Measurements from ENCODE around the gene NOL7. TPM values are rescaled to one million over a fixed set of nuclear protein-coding genes. Genes with fewer than 3 reads are reported as not detected.

Gene NOL7
- total RNA-seq, 1 experiment from 2014 or later, result 75.9 TPM

- intact Hi-C loops (cut with micrococcal nuclease; ENCODE audit: unreplicated experiment), result loop anchor here (1.0 to 2.0 kb wide), 4 partner anchors 150 to 247 kb away; partner anchors contain the start of gene TBC1D7
- H3K4me2 ChIP-seq, result peak overlapping the region; percentile 86
- ChIA-PET POLR2A (ENCODE audit: unreplicated experiment) (interaction anchor here (0.5 to 1.5 kb wide), 6 partner anchors 40 to 312 kb away, joined by 3 to 9 read pairs (median 6); partner anchors contain the start of genes NOL7 and TBC1D7), CTCF (interaction anchor here (0.6 to 2.0 kb wide), 7 partner anchors 18 to 247 kb away, joined by 3 to 7 read pairs (median 3); partner anchors contain the start of genes NOL7 and TBC1D7)
- BruUV-seq (replicated peaks), result no TSS peak
- no peaks in the 10 kb centered on the region for H3F3A ChIP-seq (ENCODE audit: insufficient read depth, low read depth)
- H3K4me1 ChIP-seq (replicated peaks; ENCODE audit: insufficient read depth), result peaks cover 17% of the 10 kb centered on the region
- no peaks in the 10 kb centered on the region for H4K20me1 ChIP-seq (ENCODE audit: insufficient read depth)
- H3K79me2 ChIP-seq (ENCODE audit: low read depth), result peaks cover 30% of the 10 kb centered on the region
- peak overlapping the region; percentile 86; the same call in 1 of the 2 replicates for H2AFZ ChIP-seq
- no peaks in the 10 kb centered on the region for H3K36me3 ChIP-seq (ENCODE audit: low read depth)
- no peak for DNase-seq
- H3K9me2 ChIP-seq (ENCODE audit: insufficient read depth), result no peaks in the 10 kb centered on the region
- 0 out of 2 replicates have a peak, but pooled peaks cover 5% of the 10 kb centered on the region for H3K9me3 ChIP-seq (ENCODE audit: insufficient read depth, low read depth)
- no peaks in the 10 kb centered on the region for H3K27me3 ChIP-seq (ENCODE audit: insufficient read depth, low read depth)
- H3K4me3 ChIP-seq, result peak overlapping the region; percentile 92
- peak overlapping the region; percentile 96 for H3K27ac ChIP-seq
- TF ChIP-seq CTCF (conservative IDR thresholded peaks at IDR 0.05), result peak; percentile 85
- TF ChIP-seq EZH2 (IDR thresholded peaks at IDR 0.05; ENCODE audit: low read depth), result no peak
Observed at GRCh38 chr6:13575377-13575775, 39.8 kb upstream of the NOL7 start.

- intact Hi-C loops (cut with micrococcal nuclease; ENCODE audit: unreplicated experiment), result no loop called here
- H3K4me2 ChIP-seq, result peak overlapping the region; percentile 86
- TF ChIP-seq EZH2 (IDR thresholded peaks at IDR 0.05; ENCODE audit: low read depth) (no peak), CTCF (conservative IDR thresholded peaks at IDR 0.05) (no peak)
- H4K20me1 ChIP-seq (ENCODE audit: insufficient read depth), result no peaks in the 10 kb centered on the region
- H3K9me2 ChIP-seq (ENCODE audit: insufficient read depth), result no peaks in the 10 kb centered on the region
- no peak overlapping the region for H3K27ac ChIP-seq
- peaks cover 30% of the 10 kb centered on the region for H3K79me2 ChIP-seq (ENCODE audit: low read depth)
- no TSS peak for BruUV-seq (replicated peaks)
- H3K27me3 ChIP-seq (ENCODE audit: insufficient read depth, low read depth), result no peaks in the 10 kb centered on the region
- CTCF ChIA-PET, result interaction anchor here (0.8 to 2.0 kb wide), 2 partner anchors 203 to 247 kb away, joined by 3 to 6 read pairs; partner anchors contain the start of gene TBC1D7
- H3K36me3 ChIP-seq (ENCODE audit: low read depth), result no peaks in the 10 kb centered on the region
- POLR2A ChIA-PET (ENCODE audit: unreplicated experiment), result interaction anchor here (0.5 kb wide), 1 partner anchor 248 kb away, joined by 3 read pairs; the partner anchor contains the start of gene TBC1D7
- DNase-seq, result no peak
- peak overlapping the region; percentile 92; the same call in 1 of the 2 replicates for H3K4me3 ChIP-seq
- no peak overlapping the region for H2AFZ ChIP-seq
- peaks cover 17% of the 10 kb centered on the region for H3K4me1 ChIP-seq (replicated peaks; ENCODE audit: insufficient read depth)
- H3F3A ChIP-seq (ENCODE audit: insufficient read depth, low read depth), result no peaks in the 10 kb centered on the region
- H3K9me3 ChIP-seq (ENCODE audit: insufficient read depth, low read depth), result 0 out of 2 replicates have a peak, but pooled peaks cover 5% of the 10 kb centered on the region
Observed at GRCh38 chr6:13576017-13576416, 39.1 kb upstream of the NOL7 start.

GRCh38 chr6:13577926-13578325 is 37.2 kb upstream of the NOL7 start:
- H3K4me3 ChIP-seq, result no peak overlapping the region

More at GRCh38 chr6:13577926-13578325, 37.2 kb upstream of the NOL7 start:
- no peak for DNase-seq
- no peak overlapping the region for H3K4me2 ChIP-seq
- POLR2A ChIA-PET (ENCODE audit: unreplicated experiment), result no interaction called here
- no peaks in the 10 kb centered on the region for H3F3A ChIP-seq (ENCODE audit: insufficient read depth, low read depth)
- no peaks in the 10 kb centered on the region for H3K27me3 ChIP-seq (ENCODE audit: insufficient read depth, low read depth)
- H3K9me3 ChIP-seq (ENCODE audit: insufficient read depth, low read depth), result 0 out of 2 replicates have a peak, but pooled peaks cover 5% of the 10 kb centered on the region
- intact Hi-C loops (cut with micrococcal nuclease; ENCODE audit: unreplicated experiment), result no loop called here
- no peaks in the 10 kb centered on the region for H3K9me2 ChIP-seq (ENCODE audit: insufficient read depth)
- H3K4me1 ChIP-seq (replicated peaks; ENCODE audit: insufficient read depth), result peaks cover 14% of the 10 kb centered on the region
- H3K36me3 ChIP-seq (ENCODE audit: low read depth), result no peaks in the 10 kb centered on the region
- TF ChIP-seq CTCF (conservative IDR thresholded peaks at IDR 0.05) (no peak), EZH2 (IDR thresholded peaks at IDR 0.05; ENCODE audit: low read depth) (no peak)
- H3K27ac ChIP-seq, result no peak overlapping the region
- H3K79me2 ChIP-seq (ENCODE audit: low read depth), result peaks cover 26% of the 10 kb centered on the region
- CTCF ChIA-PET, result no interaction called here
- H2AFZ ChIP-seq, result no peak overlapping the region
- H4K20me1 ChIP-seq (ENCODE audit: insufficient read depth), result no peaks in the 10 kb centered on the region
- BruUV-seq (replicated peaks), result no TSS peak

All from PC-9 (cell line).